ENCODE data around the gene ZSWIM4. TPM values are rescaled to one million over a fixed set of nuclear protein-coding genes. Genes with fewer than 3 reads are reported as not detected.
A peak's percentile ranks its signal among the peaks of the same experiment; 100 is the strongest.

Gene ZSWIM4
- polyA plus RNA-seq, 2 of the 4 experiments (the other 2 are of a cell fraction), result 1.6 to 3.4 TPM

DNA sequence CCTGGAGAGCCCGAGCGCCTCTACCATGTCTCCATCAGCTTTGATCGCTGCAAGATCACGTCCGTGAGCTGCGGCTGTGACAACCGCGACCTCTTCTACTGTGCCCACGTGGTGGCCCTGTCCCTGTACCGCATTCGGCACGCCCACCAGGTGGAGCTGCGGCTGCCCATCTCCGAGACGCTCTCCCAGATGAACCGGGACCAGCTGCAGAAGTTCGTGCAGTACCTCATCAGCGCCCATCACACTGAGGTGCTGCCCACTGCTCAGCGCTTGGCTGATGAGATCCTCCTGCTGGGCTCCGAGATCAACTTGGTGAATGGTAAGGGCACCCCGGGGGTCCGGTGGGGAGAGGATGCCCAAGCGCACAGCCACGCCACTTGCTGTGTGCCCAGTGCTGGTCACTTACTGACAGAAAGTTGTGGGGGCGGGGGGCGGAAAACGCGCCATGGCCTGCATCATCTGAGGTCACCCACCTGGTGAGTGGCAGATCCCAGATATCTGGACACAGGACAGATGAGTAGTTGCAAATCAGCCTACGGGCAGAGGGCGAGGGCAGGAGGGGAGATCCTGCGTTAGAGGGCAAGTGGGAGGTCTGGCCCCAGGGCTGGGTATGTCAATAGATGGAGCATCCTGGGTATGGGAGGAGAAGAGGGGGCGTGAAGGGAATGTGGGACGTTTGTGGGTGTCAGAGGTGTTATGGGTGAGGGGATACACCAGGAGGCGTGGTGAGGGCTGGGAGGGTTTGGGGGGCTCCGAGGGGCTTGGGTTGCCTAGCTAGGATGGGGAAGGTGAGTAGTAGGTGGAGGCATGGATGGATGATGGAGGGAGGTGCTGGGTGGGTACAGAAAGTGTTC is 9.8 kb downstream of the ZSWIM4 start:
- Histone ChIP-seq H3K4me3 (no peak overlapping the region), H3K9me3 (no peaks in the 10 kb centered on the region), H3K4me1 (no peaks in the 10 kb centered on the region), H3K4me2 (no peak overlapping the region), H3K27ac (no peak overlapping the region)
- TF ChIP-seq, protein P1, sequence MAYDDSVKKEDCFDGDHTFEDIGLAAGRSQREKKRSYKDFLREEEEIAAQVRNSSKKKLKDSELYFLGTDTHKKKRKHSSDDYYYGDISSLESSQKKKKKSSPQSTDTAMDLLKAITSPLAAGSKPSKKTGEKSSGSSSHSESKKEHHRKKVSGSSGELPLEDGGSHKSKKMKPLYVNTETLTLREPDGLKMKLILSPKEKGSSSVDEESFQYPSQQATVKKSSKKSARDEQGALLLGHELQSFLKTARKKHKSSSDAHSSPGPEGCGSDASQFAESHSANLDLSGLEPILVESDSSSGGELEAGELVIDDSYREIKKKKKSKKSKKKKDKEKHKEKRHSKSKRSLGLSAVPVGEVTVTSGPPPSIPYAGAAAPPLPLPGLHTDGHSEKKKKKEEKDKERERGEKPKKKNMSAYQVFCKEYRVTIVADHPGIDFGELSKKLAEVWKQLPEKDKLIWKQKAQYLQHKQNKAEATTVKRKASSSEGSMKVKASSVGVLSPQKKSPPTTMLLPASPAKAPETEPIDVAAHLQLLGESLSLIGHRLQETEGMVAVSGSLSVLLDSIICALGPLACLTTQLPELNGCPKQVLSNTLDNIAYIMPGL (CRISPR knock-in tag; IDR thresholded peaks at IDR 0.05; ENCODE audit: borderline replicate concordance), result no peak
- TF ChIP-seq FOXS1 (CRISPR knock-in tag; IDR thresholded peaks at IDR 0.05) (no peak), ZSCAN20 (CRISPR knock-in tag; IDR thresholded peaks at IDR 0.05) (no peak), CBX8 (IDR thresholded peaks at IDR 0.05) (no peak), HDAC2 (IDR thresholded peaks at IDR 0.05) (no peak), FOSB (CRISPR knock-in tag; IDR thresholded peaks at IDR 0.05) (no peak), RAD21 (conservative IDR thresholded peaks at IDR 0.05 in 1 of 2, IDR thresholded peaks at IDR 0.05 in 1 of 2) (peak; percentile 15 to 23; a peak in 1 of 5 replicates)
- ChIA-PET POLR2A (no interaction called here), CTCF (interaction anchor here (0.6 to 1.2 kb wide), 3 partner anchors 9 to 47 kb away, joined by 3 read pairs; no protein-coding TSS in a partner anchor)
- FAIRE-seq (no peak), DNase-seq (ENCODE audit: low read depth in 1 of 2, low spot score in 1 of 2) (no peak), ATAC-seq (peak; percentile 47 to 65; a peak in 4 of 6 replicates)
- WGBS (ENCODE audit: missing lambda C conversion rate), result 83% methylated on average over 22 of the region's 35 CpGs

GRCh38 chr19:13806728-13807127 is 11.5 kb downstream of the ZSWIM4 start:
- 91% methylated on average over 3 of the region's 3 CpGs for WGBS (ENCODE audit: missing lambda C conversion rate)
- no peaks in the 10 kb centered on the region for H3K9me3 ChIP-seq
- DNase-seq (ENCODE audit: low read depth in 1 of 2, low spot score in 1 of 2), result no peak
- FAIRE-seq, result no peak
- TF ChIP-seq HEYL (CRISPR knock-in tag; IDR thresholded peaks at IDR 0.05) (no peak), PHF8 (IDR thresholded peaks at IDR 0.05; ENCODE audit: borderline replicate concordance, low read depth) (no peak), NPAS2 (CRISPR knock-in tag; IDR thresholded peaks at IDR 0.05; ENCODE audit: borderline replicate concordance) (no peak), BCL3 (IDR thresholded peaks at IDR 0.05) (no peak), ESRRA (IDR thresholded peaks at IDR 0.05; ENCODE audit: borderline replicate concordance, low read length) (no peak), CBX2 (IDR thresholded peaks at IDR 0.05; ENCODE audit: borderline replicate concordance, low read depth) (no peak), MYC (IDR thresholded peaks at IDR 0.05; ENCODE audit: borderline replicate concordance, low read length) (no peak), SREBF2 (IDR thresholded peaks at IDR 0.05) (no peak), KDM1A (IDR thresholded peaks at IDR 0.05; ENCODE audit: low read depth) (no peak)
- TF ChIP-seq, protein P2, sequence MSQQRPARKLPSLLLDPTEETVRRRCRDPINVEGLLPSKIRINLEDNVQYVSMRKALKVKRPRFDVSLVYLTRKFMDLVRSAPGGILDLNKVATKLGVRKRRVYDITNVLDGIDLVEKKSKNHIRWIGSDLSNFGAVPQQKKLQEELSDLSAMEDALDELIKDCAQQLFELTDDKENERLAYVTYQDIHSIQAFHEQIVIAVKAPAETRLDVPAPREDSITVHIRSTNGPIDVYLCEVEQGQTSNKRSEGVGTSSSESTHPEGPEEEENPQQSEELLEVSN (IDR thresholded peaks at IDR 0.05; ENCODE audit: borderline replicate concordance, low read depth), result no peak
- TF ChIP-seq, protein P1 (CRISPR knock-in tag; IDR thresholded peaks at IDR 0.05; ENCODE audit: borderline replicate concordance), result no peak
- no peak overlapping the region for H3K27ac ChIP-seq
- H3K4me1 ChIP-seq, result no peaks in the 10 kb centered on the region
- H3K4me3 ChIP-seq, result no peak overlapping the region
- ChIA-PET POLR2A (no interaction called here), CTCF (interaction anchor here (1.0 to 2.7 kb wide), 2 partner anchors 9 to 330 kb away, joined by 3 to 9 read pairs; partner anchors contain the start of gene ASF1B)
- ATAC-seq, result no peak
- H3K4me2 ChIP-seq, result no peak overlapping the region

All from A549 (cell line).